ENCODE data around the gene CMBL. TPM values are rescaled to one million over a fixed set of nuclear protein-coding genes. Genes with fewer than 3 reads are reported as not detected.
A peak's percentile ranks its signal among the peaks of the same experiment; 100 is the strongest.

Gene CMBL
- total RNA-seq, 1 donor from 2014 or later: 20.5 TPM

DNA sequence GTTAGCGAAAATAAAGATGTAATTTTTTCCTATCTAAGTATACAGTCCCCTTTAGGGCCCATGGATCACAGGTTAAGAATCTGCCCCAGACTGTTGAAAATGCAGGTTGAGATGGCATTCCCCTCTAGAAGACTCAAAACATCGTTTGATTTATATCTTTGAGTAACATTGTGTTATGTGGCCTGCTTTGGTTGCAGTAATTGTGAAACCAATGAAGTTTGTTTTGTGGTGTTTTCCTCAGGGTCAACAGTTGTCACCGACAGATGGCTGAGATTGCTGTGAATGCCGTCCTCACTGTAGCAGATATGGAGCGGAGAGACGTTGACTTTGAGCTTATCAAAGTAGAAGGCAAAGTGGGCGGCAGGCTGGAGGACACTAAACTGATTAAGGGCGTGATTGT, 49.8 kb downstream of the CMBL start:
- no peak overlapping the region for H3K4me3 Mint-ChIP-seq (ENCODE audit: unreplicated experiment)

DNA sequence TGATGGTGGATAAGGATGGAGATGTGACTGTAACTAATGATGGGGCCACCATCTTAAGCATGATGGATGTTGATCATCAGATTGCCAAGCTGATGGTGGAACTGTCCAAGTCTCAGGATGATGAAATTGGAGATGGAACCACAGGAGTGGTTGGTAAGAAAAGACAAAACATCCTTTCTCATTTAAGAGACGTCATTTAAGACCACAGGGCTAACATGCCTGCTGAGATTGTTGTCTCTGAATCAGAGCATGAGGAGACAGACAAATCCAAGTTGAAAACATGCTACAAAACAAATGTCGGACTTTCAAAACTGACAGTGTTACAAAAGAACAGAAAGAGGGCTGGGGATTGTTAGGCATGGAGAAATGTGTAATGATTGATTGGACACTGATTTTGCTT, 53.0 kb downstream of the CMBL start:
- Mint-ChIP-seq H3K4me3 (ENCODE audit: unreplicated experiment) (no peak overlapping the region), H3K36me3 (ENCODE audit: low read depth) (peaks cover 33% of the 10 kb centered on the region), H3K4me1 (ENCODE audit: low read depth) (peaks cover 26% of the 10 kb centered on the region), H3K27ac (ENCODE audit: unreplicated experiment) (no peak overlapping the region), H3K9me3 (ENCODE audit: low read depth) (no peaks in the 10 kb centered on the region), H3K27me3 (ENCODE audit: low read depth) (no peaks in the 10 kb centered on the region)
- TF ChIP-seq, protein P1, sequence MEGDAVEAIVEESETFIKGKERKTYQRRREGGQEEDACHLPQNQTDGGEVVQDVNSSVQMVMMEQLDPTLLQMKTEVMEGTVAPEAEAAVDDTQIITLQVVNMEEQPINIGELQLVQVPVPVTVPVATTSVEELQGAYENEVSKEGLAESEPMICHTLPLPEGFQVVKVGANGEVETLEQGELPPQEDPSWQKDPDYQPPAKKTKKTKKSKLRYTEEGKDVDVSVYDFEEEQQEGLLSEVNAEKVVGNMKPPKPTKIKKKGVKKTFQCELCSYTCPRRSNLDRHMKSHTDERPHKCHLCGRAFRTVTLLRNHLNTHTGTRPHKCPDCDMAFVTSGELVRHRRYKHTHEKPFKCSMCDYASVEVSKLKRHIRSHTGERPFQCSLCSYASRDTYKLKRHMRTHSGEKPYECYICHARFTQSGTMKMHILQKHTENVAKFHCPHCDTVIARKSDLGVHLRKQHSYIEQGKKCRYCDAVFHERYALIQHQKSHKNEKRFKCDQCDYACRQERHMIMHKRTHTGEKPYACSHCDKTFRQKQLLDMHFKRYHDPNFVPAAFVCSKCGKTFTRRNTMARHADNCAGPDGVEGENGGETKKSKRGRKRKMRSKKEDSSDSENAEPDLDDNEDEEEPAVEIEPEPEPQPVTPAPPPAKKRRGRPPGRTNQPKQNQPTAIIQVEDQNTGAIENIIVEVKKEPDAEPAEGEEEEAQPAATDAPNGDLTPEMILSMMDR (IDR thresholded peaks at IDR 0.05): no peak
- no peak for DNase-seq (ENCODE audit: low spot score)

More for the DNA sequence above, 49.8 kb downstream of the CMBL start:
- Mint-ChIP-seq H3K4me1 (ENCODE audit: low read depth) (peaks cover 8% of the 10 kb centered on the region), H3K27ac (ENCODE audit: unreplicated experiment) (no peak overlapping the region), H3K9me3 (ENCODE audit: low read depth) (no peaks in the 10 kb centered on the region), H3K36me3 (ENCODE audit: low read depth) (peaks cover 50% of the 10 kb centered on the region), H3K27me3 (ENCODE audit: low read depth) (no peaks in the 10 kb centered on the region)
- TF ChIP-seq, protein P1 (IDR thresholded peaks at IDR 0.05): no peak
- no peak for DNase-seq (ENCODE audit: low spot score)

DNA sequence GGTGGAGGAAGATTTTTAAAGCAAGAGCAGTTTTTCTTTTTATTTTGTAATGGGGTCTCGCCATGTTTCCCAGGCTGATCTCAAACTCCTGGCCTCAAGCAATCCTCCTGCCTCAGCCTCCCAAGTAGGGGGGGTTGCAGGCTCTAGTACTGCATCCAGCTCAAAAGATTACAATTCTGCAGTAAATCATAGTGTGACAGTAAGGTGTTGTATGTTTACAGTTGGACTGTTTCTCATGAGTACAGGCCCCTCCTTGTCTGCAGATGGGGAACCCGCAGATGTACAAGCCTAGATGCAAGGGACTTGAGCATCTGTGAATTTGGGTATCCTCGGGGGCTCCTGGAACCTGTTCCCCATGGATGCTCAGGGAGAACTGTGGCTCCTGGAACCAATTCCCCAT, 54.3 kb downstream of the CMBL start:
- Mint-ChIP-seq H3K9me3 (ENCODE audit: low read depth) (no peaks in the 10 kb centered on the region), H3K4me3 (ENCODE audit: unreplicated experiment) (no peak overlapping the region), H3K4me1 (ENCODE audit: low read depth) (peaks cover 36% of the 10 kb centered on the region), H3K36me3 (ENCODE audit: low read depth) (peaks cover 23% of the 10 kb centered on the region), H3K27me3 (ENCODE audit: low read depth) (no peaks in the 10 kb centered on the region), H3K27ac (ENCODE audit: unreplicated experiment) (no peak overlapping the region)
- no peak for DNase-seq (ENCODE audit: low spot score)
- TF ChIP-seq, protein P1 (IDR thresholded peaks at IDR 0.05): no peak

DNA sequence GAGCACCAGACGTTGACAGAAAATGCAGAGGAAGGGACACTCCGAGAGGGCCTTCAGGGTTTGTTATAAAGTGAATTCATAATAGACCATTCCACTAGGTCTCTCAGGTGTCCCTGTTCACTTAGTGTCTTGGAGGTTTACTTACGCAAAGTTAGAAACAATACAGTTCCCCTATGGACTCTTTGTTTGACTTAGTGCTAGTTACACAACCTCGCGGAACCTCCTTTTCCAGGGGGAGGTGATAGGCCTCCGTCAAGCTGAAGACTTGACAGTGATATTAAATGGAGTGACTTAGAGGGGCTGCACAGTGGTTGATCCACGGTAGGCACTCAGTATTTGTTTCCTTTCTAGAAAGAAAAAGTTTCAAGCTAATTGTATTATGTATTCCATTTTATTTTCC, 56.3 kb downstream of the CMBL start:
- H3K9me3 Mint-ChIP-seq (ENCODE audit: low read depth): no peaks in the 10 kb centered on the region
- no peak overlapping the region for H3K27ac Mint-ChIP-seq (ENCODE audit: unreplicated experiment)

DNA sequence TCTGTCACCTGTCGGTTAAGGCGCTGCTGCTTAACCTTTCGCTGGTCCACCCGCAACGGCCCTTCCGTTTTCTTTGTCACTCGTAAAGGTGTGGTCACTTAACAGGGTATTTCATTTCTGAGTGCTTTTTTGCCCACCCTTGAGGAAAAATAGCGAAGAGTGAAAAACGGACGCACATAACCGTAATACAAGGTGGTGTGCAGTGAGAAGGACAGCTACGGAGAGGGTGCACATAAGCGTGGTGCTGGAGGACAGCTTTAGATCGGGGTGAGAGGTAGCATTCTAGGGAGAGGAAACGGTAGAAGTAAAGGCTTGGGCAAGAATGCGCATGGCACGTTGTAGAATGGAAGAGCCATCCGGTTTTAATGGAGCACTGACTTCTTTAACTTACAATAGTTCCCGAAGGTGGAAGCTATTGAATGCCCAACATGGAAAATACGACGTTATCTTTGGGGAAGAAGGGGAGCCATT, 56.9 kb downstream of the CMBL start:
- DNase-seq (ENCODE audit: low spot score): no peak

More for the DNA sequence above, 56.3 kb downstream of the CMBL start:
- peak overlapping the region; percentile 87 for H3K4me3 Mint-ChIP-seq (ENCODE audit: unreplicated experiment)
- H3K27me3 Mint-ChIP-seq (ENCODE audit: low read depth): no peaks in the 10 kb centered on the region
- H3K4me1 Mint-ChIP-seq (ENCODE audit: low read depth): peaks cover 40% of the 10 kb centered on the region
- peaks cover 17% of the 10 kb centered on the region for H3K36me3 Mint-ChIP-seq (ENCODE audit: low read depth)
- TF ChIP-seq, protein P1 (IDR thresholded peaks at IDR 0.05): no peak
- DNase-seq (ENCODE audit: low spot score): no peak

More for the DNA sequence above, 56.9 kb downstream of the CMBL start:
- TF ChIP-seq, protein P1 (IDR thresholded peaks at IDR 0.05): no peak
- peak overlapping the region; percentile 78 for H3K27ac Mint-ChIP-seq (ENCODE audit: unreplicated experiment)
- peaks cover 12% of the 10 kb centered on the region for H3K36me3 Mint-ChIP-seq (ENCODE audit: low read depth)
- no peaks in the 10 kb centered on the region for H3K27me3 Mint-ChIP-seq (ENCODE audit: low read depth)
- H3K4me1 Mint-ChIP-seq (ENCODE audit: low read depth): peaks cover 40% of the 10 kb centered on the region
- no peaks in the 10 kb centered on the region for H3K9me3 Mint-ChIP-seq (ENCODE audit: low read depth)
- H3K4me3 Mint-ChIP-seq (ENCODE audit: unreplicated experiment): peak overlapping the region; percentile 87
